ENCODE measurements around the gene GGNBP2.

The GGNBP2 gene

GRCh38 chr17:36608280-36608679 lies 63.6 kb downstream of the GGNBP2 start:
- no peaks in the 10 kb centered on the region for H3K9me3 ChIP-seq (ENCODE audit: control insufficient read depth, low read length)
- H3K27me3 ChIP-seq (ENCODE audit: control insufficient read depth, insufficient read depth, low read length), result no peaks in the 10 kb centered on the region
- H3K4me1 ChIP-seq, result no peaks in the 10 kb centered on the region
- peaks cover 3% of the 10 kb centered on the region for H3K79me2 ChIP-seq
- no peak overlapping the region for H2AFZ ChIP-seq
- no peak overlapping the region for H3K4me3 ChIP-seq (ENCODE audit: low read depth, low read length)
- H3K36me3 ChIP-seq (ENCODE audit: control insufficient read depth, insufficient read depth, low read length), result no peaks in the 10 kb centered on the region
- no peak overlapping the region for H3K4me2 ChIP-seq (ENCODE audit: low read length)
- no peak overlapping the region for H3K9ac ChIP-seq
- no peak overlapping the region for H3K27ac ChIP-seq
- TF ChIP-seq, protein P1, sequence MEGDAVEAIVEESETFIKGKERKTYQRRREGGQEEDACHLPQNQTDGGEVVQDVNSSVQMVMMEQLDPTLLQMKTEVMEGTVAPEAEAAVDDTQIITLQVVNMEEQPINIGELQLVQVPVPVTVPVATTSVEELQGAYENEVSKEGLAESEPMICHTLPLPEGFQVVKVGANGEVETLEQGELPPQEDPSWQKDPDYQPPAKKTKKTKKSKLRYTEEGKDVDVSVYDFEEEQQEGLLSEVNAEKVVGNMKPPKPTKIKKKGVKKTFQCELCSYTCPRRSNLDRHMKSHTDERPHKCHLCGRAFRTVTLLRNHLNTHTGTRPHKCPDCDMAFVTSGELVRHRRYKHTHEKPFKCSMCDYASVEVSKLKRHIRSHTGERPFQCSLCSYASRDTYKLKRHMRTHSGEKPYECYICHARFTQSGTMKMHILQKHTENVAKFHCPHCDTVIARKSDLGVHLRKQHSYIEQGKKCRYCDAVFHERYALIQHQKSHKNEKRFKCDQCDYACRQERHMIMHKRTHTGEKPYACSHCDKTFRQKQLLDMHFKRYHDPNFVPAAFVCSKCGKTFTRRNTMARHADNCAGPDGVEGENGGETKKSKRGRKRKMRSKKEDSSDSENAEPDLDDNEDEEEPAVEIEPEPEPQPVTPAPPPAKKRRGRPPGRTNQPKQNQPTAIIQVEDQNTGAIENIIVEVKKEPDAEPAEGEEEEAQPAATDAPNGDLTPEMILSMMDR (IDR thresholded peaks at IDR 0.05), result no peak

GRCh38 chr17:36608794-36609497 lies 64.2 kb downstream of the GGNBP2 start:
- Histone ChIP-seq H3K27me3 (ENCODE audit: control insufficient read depth, insufficient read depth, low read length) (no peaks in the 10 kb centered on the region), H3K4me3 (ENCODE audit: low read depth, low read length) (no peak overlapping the region), H3K9me3 (ENCODE audit: control insufficient read depth, low read length) (no peaks in the 10 kb centered on the region), H2AFZ (no peak overlapping the region), H3K27ac (no peak overlapping the region), H3K36me3 (ENCODE audit: control insufficient read depth, insufficient read depth, low read length) (no peaks in the 10 kb centered on the region), H3K9ac (no peak overlapping the region), H3K4me2 (ENCODE audit: low read length) (no peak overlapping the region), H3K79me2 (peaks cover 3% of the 10 kb centered on the region), H3K4me1 (no peaks in the 10 kb centered on the region)
- TF ChIP-seq, protein P1 (IDR thresholded peaks at IDR 0.05), result peak; percentile 37

- Histone ChIP-seq H3K27ac (no peak overlapping the region), H3K79me2 (peaks cover under 1% of the 10 kb centered on the region), H2AFZ (no peak overlapping the region), H3K4me3 (ENCODE audit: low read depth, low read length) (no peak overlapping the region), H3K4me2 (ENCODE audit: low read length) (no peak overlapping the region), H3K27me3 (ENCODE audit: control insufficient read depth, insufficient read depth, low read length) (no peaks in the 10 kb centered on the region), H3K9ac (no peak overlapping the region), H3K9me3 (ENCODE audit: control insufficient read depth, low read length) (no peaks in the 10 kb centered on the region), H3K4me1 (no peaks in the 10 kb centered on the region), H3K36me3 (ENCODE audit: control insufficient read depth, insufficient read depth, low read length) (no peaks in the 10 kb centered on the region)
- TF ChIP-seq, protein P1 (IDR thresholded peaks at IDR 0.05), result no peak
These were observed 64.8 kb downstream of the GGNBP2 start for GRCh38 chr17:36609498-36609862.

DNA sequence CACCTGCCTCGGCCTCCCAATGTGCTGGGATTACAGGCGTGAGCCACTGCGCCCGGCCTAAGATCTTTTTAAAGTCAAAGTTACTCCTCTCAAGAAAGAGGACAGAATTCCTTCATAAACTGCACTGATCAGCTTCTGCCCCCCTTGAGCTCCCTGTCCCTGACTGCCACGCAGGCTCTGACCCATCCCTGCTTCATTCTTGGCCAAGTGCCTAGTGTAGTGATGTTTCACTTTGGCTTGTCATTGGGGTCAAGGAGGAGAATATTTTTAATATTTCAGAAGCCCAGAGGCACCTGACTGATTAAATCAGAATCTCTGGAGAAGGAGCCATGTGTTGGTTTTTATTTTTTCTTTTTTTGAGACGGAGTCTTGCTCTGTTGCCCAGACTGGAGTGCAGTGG lies 65.8 kb downstream of the GGNBP2 start:
- Histone ChIP-seq H3K9ac (no peak overlapping the region), H3K4me1 (no peaks in the 10 kb centered on the region), H2AFZ (no peak overlapping the region), H3K79me2 (no peaks in the 10 kb centered on the region), H3K27ac (no peak overlapping the region), H3K4me2 (ENCODE audit: low read length) (no peak overlapping the region), H3K9me3 (ENCODE audit: control insufficient read depth, low read length) (no peaks in the 10 kb centered on the region), H3K36me3 (ENCODE audit: control insufficient read depth, insufficient read depth, low read length) (no peaks in the 10 kb centered on the region), H3K27me3 (ENCODE audit: control insufficient read depth, insufficient read depth, low read length) (no peaks in the 10 kb centered on the region), H3K4me3 (ENCODE audit: low read depth, low read length) (no peak overlapping the region)
- TF ChIP-seq, protein P1 (IDR thresholded peaks at IDR 0.05), result no peak

Measured in parathyroid adenoma (tissue), 2 donors.